Upper lobe of left lung (tissue), 4 donors: Measurements from ENCODE around the gene KDM5A.

Source experiments
- EP300 ChIP-seq, 4 donors: sonication (generic); formaldehyde crosslinking; IDR thresholded peaks; one replicate each; pipeline ENCODE4 v1.5.1; 2017; ENCODE audit warnings: antibody characterized with exemption in 4 of 4, control low read depth in 2 of 4
- POLR2A ChIP-seq, 4 donors: fragments of 450-650 bp; IDR thresholded peaks; one replicate each; pipeline ENCODE4 v1.5.1; 2016 to 2017; ENCODE audit warnings: antibody characterized with exemption in 4 of 4, mild to moderate bottlenecking in 2 of 4
- POLR2AphosphoS5 ChIP-seq, 2 donors: sonication (generic); formaldehyde crosslinking; IDR thresholded peaks; one replicate each; pipeline ENCODE4 v1.5.1; 2017; ENCODE audit warnings: antibody characterized with exemption in 2 of 2
- TF ChIP-seq, protein P1 (sequence below), 6 experiments: fragments of 450-650 bp in 4 of 6; fragments of 200-600 bp in 2 of 6; sonication (generic) in 2 of 6; IDR thresholded peaks; one replicate each; pipeline ENCODE4 v1.5.1; 2016 to 2019; ENCODE audit warnings: antibody characterized with exemption in 6 of 6

DNA sequence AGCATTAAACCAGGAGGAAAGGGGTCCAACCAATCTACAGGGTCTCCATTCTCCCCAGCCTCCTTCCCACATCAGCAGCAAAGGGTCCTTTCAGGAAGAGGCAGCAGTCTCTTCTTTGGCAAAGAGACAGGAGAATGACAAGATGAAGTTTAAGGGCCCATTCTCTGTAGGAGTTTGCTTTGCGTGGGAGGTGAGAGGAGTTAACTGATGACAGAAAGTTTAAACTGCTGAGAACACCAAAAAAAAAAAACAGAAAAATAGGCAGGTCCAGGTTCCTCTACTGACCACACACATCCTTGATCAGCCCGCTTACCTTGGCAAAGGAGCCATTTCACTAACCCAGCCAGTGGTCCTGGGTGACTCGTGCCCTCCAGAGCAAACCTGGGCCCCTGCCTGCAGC lies 132.2 kb downstream of the KDM5A start:
- TF ChIP-seq POLR2A (IDR thresholded peaks at IDR 0.05): no peak
- TF ChIP-seq, protein P1, sequence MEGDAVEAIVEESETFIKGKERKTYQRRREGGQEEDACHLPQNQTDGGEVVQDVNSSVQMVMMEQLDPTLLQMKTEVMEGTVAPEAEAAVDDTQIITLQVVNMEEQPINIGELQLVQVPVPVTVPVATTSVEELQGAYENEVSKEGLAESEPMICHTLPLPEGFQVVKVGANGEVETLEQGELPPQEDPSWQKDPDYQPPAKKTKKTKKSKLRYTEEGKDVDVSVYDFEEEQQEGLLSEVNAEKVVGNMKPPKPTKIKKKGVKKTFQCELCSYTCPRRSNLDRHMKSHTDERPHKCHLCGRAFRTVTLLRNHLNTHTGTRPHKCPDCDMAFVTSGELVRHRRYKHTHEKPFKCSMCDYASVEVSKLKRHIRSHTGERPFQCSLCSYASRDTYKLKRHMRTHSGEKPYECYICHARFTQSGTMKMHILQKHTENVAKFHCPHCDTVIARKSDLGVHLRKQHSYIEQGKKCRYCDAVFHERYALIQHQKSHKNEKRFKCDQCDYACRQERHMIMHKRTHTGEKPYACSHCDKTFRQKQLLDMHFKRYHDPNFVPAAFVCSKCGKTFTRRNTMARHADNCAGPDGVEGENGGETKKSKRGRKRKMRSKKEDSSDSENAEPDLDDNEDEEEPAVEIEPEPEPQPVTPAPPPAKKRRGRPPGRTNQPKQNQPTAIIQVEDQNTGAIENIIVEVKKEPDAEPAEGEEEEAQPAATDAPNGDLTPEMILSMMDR (IDR thresholded peaks at IDR 0.05): no peak
- TF ChIP-seq POLR2AphosphoS5 (IDR thresholded peaks at IDR 0.05): no peak
- TF ChIP-seq EP300 (IDR thresholded peaks at IDR 0.05): no peak
